Adrenal gland (tissue), 12 donors: Measurements from ENCODE around the gene HGS. TPM values are rescaled to one million over a fixed set of nuclear protein-coding genes. Genes with fewer than 3 reads are reported as not detected.

Experiments used
- DNase-seq, 7 donors: peaks; one replicate each; pipeline ENCODE4 v3.0.0-alpha.2; 2019 to 2020
- H3K27ac ChIP-seq, 5 donors: fragments of 200-600 bp; sonication (generic) in 4 of 5; 1 replicate in 3 of 5; 2 replicates in 2 of 5; pipeline versions ENCODE4 v1.5.1 to v1.8.0; 2016 to 2020; ENCODE audit warnings: mild to moderate bottlenecking in 1 of 5
- H3K27me3 ChIP-seq: fragments of 200-600 bp; 2 replicates; pipeline ENCODE4 v1.8.0; 2021
- H3K36me3 ChIP-seq, 2 donors: fragments of 200-600 bp; replicated peaks in 1 of 2; 1 replicate in 1 of 2; 2 replicates in 1 of 2; pipeline versions ENCODE4 v1.5.1 to v1.8.0; 2018 to 2022
- H3K4me1 ChIP-seq, 2 donors: fragments of 200-600 bp; replicated peaks in 1 of 2; 1 replicate in 1 of 2; 2 replicates in 1 of 2; pipeline versions ENCODE4 v1.5.1 to v1.8.0; 2018 to 2021
- H3K4me3 ChIP-seq, 4 donors: fragments of 200-600 bp; sonication (generic) in 3 of 4; one replicate each; pipeline ENCODE4 v1.5.1; 2016 to 2018
- H3K9me3 ChIP-seq, 3 donors: fragments of 200-600 bp; sonication (generic) in 1 of 3; replicated peaks in 1 of 3; 1 replicate in 2 of 3; 2 replicates in 1 of 3; pipeline versions ENCODE4 v1.5.1 to v1.8.0; 2016 to 2021
- POLR2A ChIP-seq, 2 donors: fragments of 450-650 bp; IDR thresholded peaks; one replicate each; pipeline ENCODE4 v1.6.1; 2017; ENCODE audit warnings: antibody characterized with exemption in 2 of 2, mild to moderate bottlenecking in 2 of 2, moderate library complexity in 1 of 2
- WGBS, 4 donors: extraction: QIAGEN DNeasy Blood & Tissue Kit in 2 of 4; methylation state at CpG; one replicate each; pipeline versions ENCODE4 v1.1.5 to v1.1.7; 2013 to 2017; 5-methylcytosine and 5-hydroxymethylcytosine counted together
- intact Hi-C, 2 donors: fragments of 100-400 bp; cut with DNase I; formaldehyde crosslinking; loops; one replicate each; pipeline versions ENCODE4 v1.14.1 to v1.15.0; 2022 to 2023
- polyA plus RNA-seq, 3 donors: library from polyadenylated mRNA; stranded (reverse); fragments of 200-250 nt in 2 of 3; fragments of 350-450 nt in 1 of 3; fragmentation: Illumina TruSeq in 1 of 3; extraction: RNeasy Lipid Tissue Mini Kit (QIAGEN cat#74804) in 1 of 3; gene quantifications; one replicate each; pipeline ENCODE4 v1.2.3, GENCODE V29; 2013 to 2014
- total RNA-seq, 9 donors: library from RNA; depleted of rRNA in 4 of 9; stranded (reverse); fragments of >200 nt in 4 of 9; fragments of 120-200 nt in 1 of 9; fragmentation: NEBNext Ultra II Directional in 1 of 9; extraction: Animal tissue kit (Norgen Biotek cat#: 25700) in 1 of 9; gene quantifications; one replicate each; pipeline versions ENCODE4 v1.1.0 to v1.2.4, GENCODE V29; 2013 to 2023
- TF ChIP-seq, protein P1 (sequence below), 6 experiments: fragments of 450-650 bp in 4 of 6; fragments of 200-600 bp in 2 of 6; sonication (generic) in 1 of 6; IDR thresholded peaks; 1 replicate in 5 of 6; 2 replicates in 1 of 6; pipeline versions ENCODE4 v1.5.1 to v1.8.0; 2016 to 2021; ENCODE audit warnings: antibody characterized with exemption in 6 of 6, mild to moderate bottlenecking in 2 of 6, moderate library complexity in 1 of 6
- donor health status: healthy with polysubstance abuse.
- donor health status: Bipolar disorder and iron deficiency.
- donor health status: DM: yes; HTN: yes; CAD: no.
- donor health status: DM: no; HTN: no; CAD: no.
- donor health status: DM: no; HTN: no; CAD: no.
- donor health status: DM: yes; HTN: yes; CAD: no.

Gene HGS
- total and polyA plus RNA-seq, 12 donors: 51.7 to 384 (median 104) TPM

DNA sequence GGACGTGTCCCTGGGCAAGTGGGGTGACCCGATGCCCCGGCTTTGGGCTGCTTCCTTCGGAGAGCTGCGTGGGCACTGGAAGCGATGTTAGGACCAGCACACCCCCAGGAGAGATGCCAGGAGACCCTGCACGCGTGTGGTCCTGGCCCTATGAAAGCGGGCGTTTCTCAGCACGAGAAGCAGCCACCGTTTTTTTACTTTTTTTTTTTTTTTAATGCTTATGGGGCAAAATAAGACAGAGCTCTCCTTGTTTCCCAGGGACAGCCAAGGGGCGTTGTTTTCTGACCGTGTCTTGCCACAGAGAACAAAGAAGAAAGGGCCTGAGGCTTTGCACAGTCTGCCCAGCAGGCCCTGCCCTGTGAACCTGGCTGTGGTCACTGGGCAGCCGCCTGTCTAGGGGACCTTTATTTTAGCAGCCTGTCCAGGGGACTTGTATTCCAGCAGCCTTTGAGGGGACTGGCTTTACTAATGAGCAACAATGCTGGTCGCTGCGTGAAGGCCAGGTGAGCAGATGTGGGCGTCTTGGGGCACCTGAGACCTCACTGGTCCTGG lies 29.3 kb downstream of the HGS start:
- Histone ChIP-seq H3K36me3 (no peaks in the 10 kb centered on the region), H3K27me3 (no peaks in the 10 kb centered on the region), H3K4me1 (peaks cover 15 to 32% of the 10 kb centered on the region in 2 donors), H3K27ac (no peak overlapping the region), H3K4me3 (peak overlapping the region in 1 of 4 donors; percentile 91), H3K9me3 (no peaks in the 10 kb centered on the region)
- TF ChIP-seq POLR2A (IDR thresholded peaks at IDR 0.05): no peak
- TF ChIP-seq, protein P1, sequence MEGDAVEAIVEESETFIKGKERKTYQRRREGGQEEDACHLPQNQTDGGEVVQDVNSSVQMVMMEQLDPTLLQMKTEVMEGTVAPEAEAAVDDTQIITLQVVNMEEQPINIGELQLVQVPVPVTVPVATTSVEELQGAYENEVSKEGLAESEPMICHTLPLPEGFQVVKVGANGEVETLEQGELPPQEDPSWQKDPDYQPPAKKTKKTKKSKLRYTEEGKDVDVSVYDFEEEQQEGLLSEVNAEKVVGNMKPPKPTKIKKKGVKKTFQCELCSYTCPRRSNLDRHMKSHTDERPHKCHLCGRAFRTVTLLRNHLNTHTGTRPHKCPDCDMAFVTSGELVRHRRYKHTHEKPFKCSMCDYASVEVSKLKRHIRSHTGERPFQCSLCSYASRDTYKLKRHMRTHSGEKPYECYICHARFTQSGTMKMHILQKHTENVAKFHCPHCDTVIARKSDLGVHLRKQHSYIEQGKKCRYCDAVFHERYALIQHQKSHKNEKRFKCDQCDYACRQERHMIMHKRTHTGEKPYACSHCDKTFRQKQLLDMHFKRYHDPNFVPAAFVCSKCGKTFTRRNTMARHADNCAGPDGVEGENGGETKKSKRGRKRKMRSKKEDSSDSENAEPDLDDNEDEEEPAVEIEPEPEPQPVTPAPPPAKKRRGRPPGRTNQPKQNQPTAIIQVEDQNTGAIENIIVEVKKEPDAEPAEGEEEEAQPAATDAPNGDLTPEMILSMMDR (IDR thresholded peaks at IDR 0.05): no peak
- intact Hi-C loops: no loop called here
- no peak for DNase-seq
- WGBS, 4 donors: 36 to 44% (median 40%) methylated on average over 14 to 18 of the region's 18 CpGs

DNA sequence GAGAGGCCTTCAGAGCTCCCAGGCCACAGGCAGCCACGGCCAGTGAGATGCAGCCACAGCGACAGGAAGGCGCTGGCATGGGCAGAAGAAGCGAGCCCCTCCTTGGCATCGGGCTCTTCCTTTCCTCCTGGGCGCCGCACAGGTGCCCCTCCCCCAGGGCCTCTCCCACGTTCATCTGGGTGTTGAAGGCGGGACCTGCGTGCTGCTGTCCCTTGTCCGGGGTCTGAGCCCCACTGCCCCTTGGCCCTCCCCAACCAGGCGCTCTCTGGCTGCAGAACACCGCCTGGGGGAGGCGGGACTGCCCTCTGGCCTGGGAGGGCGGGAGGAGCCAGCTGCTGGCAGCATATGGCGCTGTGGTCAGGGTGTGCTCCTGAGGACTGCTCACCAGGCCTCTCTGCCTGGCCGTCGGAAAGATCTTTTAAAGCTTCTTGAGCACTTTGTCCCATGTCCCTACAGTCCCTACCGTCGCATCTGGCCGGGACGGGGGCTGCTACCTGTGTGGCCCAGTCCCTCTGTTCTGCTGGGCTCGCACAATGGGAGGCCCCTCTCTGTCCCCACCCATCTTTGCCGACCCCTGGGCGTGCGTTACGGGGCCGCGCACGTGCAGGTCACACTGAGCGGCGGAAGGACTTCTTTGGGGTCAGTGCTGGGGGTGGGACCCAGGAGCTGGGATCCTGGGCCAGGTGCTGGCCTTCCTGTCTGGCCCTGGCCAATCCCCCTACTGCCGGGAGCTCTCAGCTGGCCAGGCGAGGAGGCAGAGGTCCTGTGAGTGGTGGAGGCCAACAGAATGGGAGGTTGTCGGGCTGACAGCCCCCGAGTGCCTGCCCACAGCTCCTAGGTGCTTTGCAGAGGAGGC lies 30.0 kb downstream of the HGS start:
- DNase-seq: no peak
- peaks cover 15 to 32% of the 10 kb centered on the region in 2 donors for H3K4me1 ChIP-seq
- H3K27ac ChIP-seq: no peak overlapping the region
- H3K4me3 ChIP-seq: no peak overlapping the region
- intact Hi-C loops: no loop called here
- TF ChIP-seq POLR2A (IDR thresholded peaks at IDR 0.05): no peak
- TF ChIP-seq, protein P1 (IDR thresholded peaks at IDR 0.05): no peak
- no peaks in the 10 kb centered on the region for H3K36me3 ChIP-seq
- no peaks in the 10 kb centered on the region for H3K27me3 ChIP-seq
- WGBS, 4 donors: 73 to 81% (median 76%) methylated on average over 15 to 36 of the region's 36 CpGs
- H3K9me3 ChIP-seq: no peaks in the 10 kb centered on the region

DNA sequence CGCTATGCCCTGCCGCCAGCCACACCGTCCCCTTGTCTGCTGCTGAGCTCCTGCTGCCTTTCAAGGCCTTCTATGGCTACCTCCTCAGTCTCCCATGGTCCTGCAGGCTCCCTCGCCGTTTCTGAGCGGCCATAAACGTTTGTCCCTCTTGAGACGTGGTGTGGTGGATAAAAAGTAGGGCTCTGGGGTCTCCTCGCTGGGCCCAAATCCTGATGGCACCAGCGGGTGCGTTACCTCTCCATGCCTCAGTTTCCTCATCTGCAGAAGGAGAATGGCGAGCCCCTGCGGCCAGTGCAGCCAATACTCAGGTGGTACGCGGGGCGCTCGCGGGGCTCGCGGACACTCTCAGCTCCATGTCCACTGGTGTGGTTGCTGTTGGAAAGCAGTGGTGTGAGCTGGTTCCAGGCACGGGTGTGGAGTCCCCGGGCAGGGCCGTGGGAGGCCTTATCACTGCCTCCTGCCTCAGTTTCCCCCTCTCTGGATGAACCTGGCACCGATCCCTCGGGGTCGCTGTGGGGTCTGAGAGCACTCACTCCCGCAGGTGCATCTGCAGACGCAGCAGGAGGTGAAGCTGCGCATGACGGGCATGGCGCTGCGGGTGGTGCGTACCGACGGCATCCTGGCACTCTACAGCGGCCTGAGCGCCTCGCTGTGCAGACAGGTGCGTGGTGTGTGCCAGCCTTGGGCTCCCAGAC lies 30.7 kb downstream of the HGS start:
- DNase-seq: peak in 1 of 7 donors; percentile 19
- H3K27ac ChIP-seq: no peak overlapping the region

More for the DNA sequence above, 30.7 kb downstream of the HGS start:
- H3K4me3 ChIP-seq: no peak overlapping the region
- H3K9me3 ChIP-seq: no peaks in the 10 kb centered on the region
- H3K4me1 ChIP-seq: peaks cover 15 to 32% of the 10 kb centered on the region in 2 donors
- WGBS, 4 donors: 92 to 96% (median 95%) methylated on average over 21 to 39 of the region's 39 CpGs
- intact Hi-C loops: no loop called here
- no peaks in the 10 kb centered on the region for H3K36me3 ChIP-seq
- H3K27me3 ChIP-seq: no peaks in the 10 kb centered on the region
- TF ChIP-seq, protein P1 (IDR thresholded peaks at IDR 0.05): no peak
- no peak for TF ChIP-seq POLR2A (IDR thresholded peaks at IDR 0.05)
